HCT116 (cell line): Measurements from ENCODE around the gene LCN6. TPM values are rescaled to one million over a fixed set of nuclear protein-coding genes. Genes with fewer than 3 reads are reported as not detected.

Experiments used
- ATAC-seq: fragments of 200-7000 bp; cut with Tn5 transposase; 2 replicates; pipeline ENCODE4 v1.9.1; 2020; ENCODE audit warnings: mild to moderate bottlenecking, moderate library complexity
- BruUV-seq: library from RNA; stranded (reverse); fragments of 400-500 nt; replicated peaks from 2 replicates; lab custom pipeline; 2021; lab: Mats Ljungman, UMichigan
- CTCF ChIA-PET: fragments of 300-600 bp; sonication (Branson Sonifier 250); formaldehyde crosslinking; loops from one replicate; lab custom pipeline; 2021; ENCODE audit warnings: antibody characterized with exemption; lab: Charles Lee
- POLR2A ChIA-PET: fragments of 300-600, 350-600 bp; sonication (Branson Sonifier 250); formaldehyde crosslinking; loops from one replicate; lab custom pipeline; 2021; ENCODE audit warnings: antibody characterized with exemption; lab: Charles Lee
- RAD21 ChIA-PET, 2 experiments: fragments of 300-600 bp; sonication (Branson Sonifier 250); formaldehyde crosslinking; loops; one replicate each; lab custom pipeline; 2023; ENCODE audit warnings: low total read pairs in 2 of 2; ENCODE audit not compliant: uncharacterized antibody in 2 of 2, unreplicated experiment in 2 of 2, low non-redundant PET in 1 of 2; lab: Charles Lee
- DNase-seq: peaks from one replicate; pipeline ENCODE4 v3.0.0-alpha.2; 2010; ENCODE audit warnings: low read depth, low spot score
- H2AFZ ChIP-seq: fragments of 200-600 bp; shearing (Covaris generic), sonication (generic); 2 replicates; pipeline ENCODE4 v1.6.1; 2017; ENCODE audit warnings: low read depth, mixed run types, mixed read lengths, antibody characterized with exemption, low read length; ENCODE audit not compliant: poor library complexity, severe bottlenecking
- H3K27ac ChIP-seq: 2 replicates; pipeline ENCODE4 v1.5.1; 2012; ENCODE audit warnings: low read depth, low read length
- H3K27me3 ChIP-seq: fragments of 200-600 bp; sonication (generic); 2 replicates; pipeline ENCODE4 v1.6.1; 2016; ENCODE audit warnings: mixed run types, low read length, mixed read lengths; ENCODE audit not compliant: insufficient read depth
- H3K36me3 ChIP-seq, 2 experiments: fragments of 200-500 bp in 1 of 2; fragments of 200-600 bp in 1 of 2; sonication (Bioruptor generic) in 1 of 2; sonication (generic) in 1 of 2; 2 replicates each; pipeline versions ENCODE4 v1.5.1 to v1.6.1; 2014 to 2016; ENCODE audit warnings: low read length in 2 of 2, inconsistent platforms in 1 of 2, mixed read lengths in 1 of 2, mixed run types in 1 of 2; ENCODE audit not compliant: insufficient read depth in 2 of 2, control insufficient read depth in 1 of 2
- H3K4me1 ChIP-seq, 2 experiments: fragments of 200-600 bp in 1 of 2; sonication (generic) in 1 of 2; 2 replicates each; pipeline versions ENCODE4 v1.5.1 to v1.6.1; 2012 to 2017; ENCODE audit warnings: low read length in 2 of 2, inconsistent platforms in 1 of 2, mild to moderate bottlenecking in 1 of 2, mixed read lengths in 1 of 2, mixed run types in 1 of 2, moderate library complexity in 1 of 2; ENCODE audit not compliant: insufficient read depth in 2 of 2, control insufficient read depth in 1 of 2
- H3K4me2 ChIP-seq: fragments of 200-600 bp; sonication (generic); 2 replicates; pipeline ENCODE4 v1.6.1; 2017; ENCODE audit warnings: mixed run types, low read length, mixed read lengths
- H3K4me3 ChIP-seq, 2 experiments: fragments of 200-600 bp in 1 of 2; sonication (generic) in 1 of 2; replicated peaks in 1 of 2; 2 replicates each; pipeline ENCODE4 v1.5.1; 2011 to 2016; ENCODE audit warnings: low read length in 2 of 2, control low read depth in 1 of 2, low read depth in 1 of 2, mild to moderate bottlenecking in 1 of 2, mixed read lengths in 1 of 2, mixed run types in 1 of 2
- H3K79me2 ChIP-seq: fragments of 200-600 bp; sonication (generic); 2 replicates; pipeline ENCODE4 v1.6.1; 2017; ENCODE audit warnings: mild to moderate bottlenecking, mixed run types, low read length, moderate library complexity, mixed read lengths; ENCODE audit not compliant: insufficient read depth
- H3K9ac ChIP-seq: fragments of 200-600 bp; sonication (generic); 2 replicates; pipeline ENCODE4 v1.6.1; 2016; ENCODE audit warnings: low read length, mixed read lengths
- H3K9me2 ChIP-seq: fragments of 200-600 bp; sonication (generic), shearing (Covaris generic); 2 replicates; pipeline ENCODE4 v1.6.1; 2017; ENCODE audit warnings: mixed run types, mild to moderate bottlenecking, moderate library complexity; ENCODE audit not compliant: insufficient read depth
- H3K9me3 ChIP-seq, 2 experiments: fragments of 200-500 bp in 1 of 2; fragments of 200-600 bp in 1 of 2; sonication (Bioruptor generic) in 1 of 2; sonication (generic) in 1 of 2; 2 replicates each; pipeline ENCODE4 v1.6.1; 2014 to 2017; ENCODE audit warnings: low read length in 2 of 2, mixed read lengths in 2 of 2, inconsistent platforms in 1 of 2, low read depth in 1 of 2, mild to moderate bottlenecking in 1 of 2, mixed run types in 1 of 2, moderate library complexity in 1 of 2; ENCODE audit not compliant: control insufficient read depth in 1 of 2, insufficient read depth in 1 of 2
- H4K20me1 ChIP-seq: fragments of 200-600 bp; sonication (generic), shearing (Covaris generic); 2 replicates; pipeline ENCODE4 v1.6.1; 2017; ENCODE audit warnings: mixed run types, mild to moderate bottlenecking, moderate library complexity; ENCODE audit not compliant: insufficient read depth
- CBX3 ChIP-seq: IDR thresholded peaks from 2 replicates; pipeline ENCODE4 v1.6.1; 2012; ENCODE audit warnings: low read depth
- CTCF ChIP-seq, 3 experiments: fragments of 200-600 bp in 1 of 3; sonication (generic) in 1 of 3; IDR thresholded peaks in 2 of 3; conservative IDR thresholded peaks in 1 of 3; 2 replicates each; pipeline ENCODE4 v1.5.1; 2012 to 2017; ENCODE audit warnings: low read depth in 2 of 3, low read length in 2 of 3, antibody characterized with exemption in 1 of 3, borderline replicate concordance in 1 of 3, control low read depth in 1 of 3, mild to moderate bottlenecking in 1 of 3, mixed read lengths in 1 of 3, mixed run types in 1 of 3, moderate library complexity in 1 of 3; ENCODE audit not compliant: insufficient read depth in 1 of 3
- EGR1 ChIP-seq: IDR thresholded peaks from 2 replicates; pipeline ENCODE4 v1.6.1; 2012; ENCODE audit warnings: low read depth
- ELF1 ChIP-seq: IDR thresholded peaks from 2 replicates; pipeline ENCODE4 v1.6.1; 2012; ENCODE audit warnings: low read depth, borderline replicate concordance
- EZH2phosphoT487 ChIP-seq: fragments of 200-600 bp; IDR thresholded peaks from 2 replicates; pipeline ENCODE4 v1.6.1; 2018; ENCODE audit warnings: antibody characterized with exemption, borderline replicate concordance
- FOSL1 ChIP-seq: IDR thresholded peaks from 2 replicates; pipeline ENCODE4 v1.6.1; 2012; ENCODE audit warnings: low read depth
- JUND ChIP-seq: IDR thresholded peaks from 2 replicates; pipeline ENCODE4 v1.6.1; 2012
- POLR2A ChIP-seq: IDR thresholded peaks from 2 replicates; pipeline ENCODE4 v1.7.0; 2011; ENCODE audit warnings: borderline replicate concordance; ENCODE audit not compliant: insufficient read depth, insufficient read length; ENCODE audit errors: extremely low read depth
- POLR2AphosphoS5 ChIP-seq: IDR thresholded peaks from 2 replicates; pipeline ENCODE4 v1.6.1; 2011; ENCODE audit warnings: mild to moderate bottlenecking, low read depth, low read length, moderate library complexity
- REST ChIP-seq: IDR thresholded peaks from 2 replicates; pipeline ENCODE4 v1.6.1; 2012; ENCODE audit warnings: low read depth
- SP1 ChIP-seq: IDR thresholded peaks from 2 replicates; pipeline ENCODE4 v1.6.1; 2012; ENCODE audit warnings: low read depth
- SRF ChIP-seq: IDR thresholded peaks from 2 replicates; pipeline ENCODE4 v1.6.1; 2012; ENCODE audit warnings: low read depth
- ZBTB33 ChIP-seq: IDR thresholded peaks from 2 replicates; pipeline ENCODE4 v1.6.1; 2011; ENCODE audit warnings: mild to moderate bottlenecking, low read length, moderate library complexity; ENCODE audit not compliant: insufficient replicate concordance; ENCODE audit errors: extremely low read depth
- ZFX ChIP-seq: fragments of 450-650 bp; IDR thresholded peaks from 2 replicates; pipeline ENCODE4 v1.6.1; 2017
- intact Hi-C: fragments of 100-400 bp; cut with micrococcal nuclease; formaldehyde crosslinking; loops from 2 replicates; pipeline ENCODE4 v1.10.0; 2022
- total RNA-seq: library from RNA; stranded (reverse); gene quantifications from one replicate; pipeline ENCODE4 v1.2.1, GENCODE V29; 2021; ENCODE audit not compliant: unreplicated experiment

Gene LCN6
- total RNA-seq, 1 experiment from 2014 or later: not detected

GRCh38 chr9:136789523-136789937 lies 41.2 kb upstream of the LCN6 start:
- intact Hi-C loops: loop anchor here (5.0 to 10.0 kb wide), 2 partner anchors 153 to 435 kb away; partner anchors contain the start of genes CYSRT1, FBXW5, RNF208 and RNF224
- Histone ChIP-seq H3K9me3 (no peaks in the 10 kb centered on the region), H3K4me2 (no peak overlapping the region), H3K9me2 (no peaks in the 10 kb centered on the region), H3K9ac (no peak overlapping the region), H3K4me1 (peaks cover 14 to 41% of the 10 kb centered on the region in 2 experiments; a peak in 3 of 4 replicates), H4K20me1 (no peaks in the 10 kb centered on the region), H3K79me2 (peaks cover 12% of the 10 kb centered on the region; the same call in 1 of the 2 replicates), H3K27ac (no peak overlapping the region), H3K27me3 (no peaks in the 10 kb centered on the region), H3K4me3 (no peak overlapping the region), H3K36me3 (no peaks in the 10 kb centered on the region; a peak in 1 of 4 replicates), H2AFZ (no peak overlapping the region)
- ChIA-PET CTCF (no interaction called here), POLR2A (no interaction called here), RAD21 (no interaction called here)
- ATAC-seq: no peak
- no TSS peak for BruUV-seq
- DNase-seq: no peak
- TF ChIP-seq FOSL1 (no peak), CBX3 (no peak), EZH2phosphoT487 (no peak), SRF (no peak), POLR2AphosphoS5 (no peak), REST (no peak), POLR2A (no peak), ZFX (no peak), SP1 (no peak), ZBTB33 (no peak), EGR1 (no peak), JUND (no peak), CTCF (IDR thresholded peaks at IDR 0.05 in 2 of 3, conservative IDR thresholded peaks at IDR 0.05 in 1 of 3; ENCODE audit: borderline replicate concordance in 1 of 3, insufficient read depth in 1 of 3, low read depth in 2 of 3, low read length in 2 of 3) (no peak), ELF1 (no peak)
